Measurements from ENCODE around the gene NCKAP5. TPM values are rescaled to one million over a fixed set of nuclear protein-coding genes. Genes with fewer than 3 reads are reported as not detected.

Gene NCKAP5
- total RNA-seq, 1 donor from 2014 or later = 27.9 TPM

DNA sequence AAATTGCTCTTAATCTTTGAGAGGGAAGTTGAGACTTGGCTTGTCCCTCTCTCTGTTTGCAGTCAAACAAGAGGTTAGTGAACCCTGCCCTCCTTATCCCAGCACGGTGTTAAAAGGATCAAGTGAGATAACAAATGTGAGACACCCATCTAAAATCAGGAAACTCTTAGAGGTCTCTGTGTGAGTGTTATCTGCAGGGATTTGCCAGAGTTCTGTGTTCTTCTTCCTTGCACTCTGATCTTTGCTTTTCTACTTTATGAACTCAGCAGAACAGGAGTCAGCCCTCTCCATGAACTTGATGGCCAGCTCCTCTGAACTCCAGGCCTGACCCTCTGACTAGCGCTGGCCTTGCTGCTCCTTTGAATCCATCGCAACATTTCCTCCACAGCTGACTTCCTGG lies 123.8 kb downstream of the NCKAP5 start:
- Mint-ChIP-seq H3K4me3 (no peak overlapping the region), H3K36me3 (ENCODE audit: low read depth) (peaks cover 7% of the 10 kb centered on the region)

DNA sequence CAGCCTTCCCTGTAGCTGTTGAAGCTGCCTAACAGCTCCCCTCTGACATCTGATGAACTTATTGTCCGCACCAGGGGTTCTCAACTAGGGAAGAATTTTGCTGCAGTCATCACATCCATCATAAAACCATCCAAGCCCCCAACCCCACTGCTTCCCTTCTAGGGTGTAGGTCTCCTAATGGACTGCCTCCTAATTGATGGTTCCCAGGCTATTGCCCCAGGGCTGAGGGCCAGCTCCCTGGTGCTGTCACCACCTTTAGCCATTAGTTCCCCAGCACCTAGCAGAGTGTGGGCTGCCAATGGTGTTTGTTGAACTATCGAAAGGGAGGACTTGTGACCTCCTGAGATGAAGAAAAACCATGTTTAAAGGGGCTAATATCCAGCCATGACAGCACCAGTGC lies 125.9 kb downstream of the NCKAP5 start:
- Mint-ChIP-seq H3K9me3 (no peaks in the 10 kb centered on the region), H3K4me3 (no peak overlapping the region), H3K27me3 (ENCODE audit: low read depth) (no peaks in the 10 kb centered on the region), H3K27ac (ENCODE audit: unreplicated experiment) (no peak overlapping the region), H3K4me1 (peaks cover 24% of the 10 kb centered on the region), H3K36me3 (ENCODE audit: low read depth) (peaks cover 5% of the 10 kb centered on the region)
- TF ChIP-seq, protein P1, sequence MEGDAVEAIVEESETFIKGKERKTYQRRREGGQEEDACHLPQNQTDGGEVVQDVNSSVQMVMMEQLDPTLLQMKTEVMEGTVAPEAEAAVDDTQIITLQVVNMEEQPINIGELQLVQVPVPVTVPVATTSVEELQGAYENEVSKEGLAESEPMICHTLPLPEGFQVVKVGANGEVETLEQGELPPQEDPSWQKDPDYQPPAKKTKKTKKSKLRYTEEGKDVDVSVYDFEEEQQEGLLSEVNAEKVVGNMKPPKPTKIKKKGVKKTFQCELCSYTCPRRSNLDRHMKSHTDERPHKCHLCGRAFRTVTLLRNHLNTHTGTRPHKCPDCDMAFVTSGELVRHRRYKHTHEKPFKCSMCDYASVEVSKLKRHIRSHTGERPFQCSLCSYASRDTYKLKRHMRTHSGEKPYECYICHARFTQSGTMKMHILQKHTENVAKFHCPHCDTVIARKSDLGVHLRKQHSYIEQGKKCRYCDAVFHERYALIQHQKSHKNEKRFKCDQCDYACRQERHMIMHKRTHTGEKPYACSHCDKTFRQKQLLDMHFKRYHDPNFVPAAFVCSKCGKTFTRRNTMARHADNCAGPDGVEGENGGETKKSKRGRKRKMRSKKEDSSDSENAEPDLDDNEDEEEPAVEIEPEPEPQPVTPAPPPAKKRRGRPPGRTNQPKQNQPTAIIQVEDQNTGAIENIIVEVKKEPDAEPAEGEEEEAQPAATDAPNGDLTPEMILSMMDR (conservative IDR thresholded peaks at IDR 0.05) = no peak
- DNase-seq (ENCODE audit: low read depth, low spot score) = no peak

More for the DNA sequence above, 123.8 kb downstream of the NCKAP5 start:
- H3K9me3 Mint-ChIP-seq = no peaks in the 10 kb centered on the region
- no peak for DNase-seq (ENCODE audit: low read depth, low spot score)
- peaks cover 16% of the 10 kb centered on the region for H3K4me1 Mint-ChIP-seq
- no peak overlapping the region for H3K27ac Mint-ChIP-seq (ENCODE audit: unreplicated experiment)
- H3K27me3 Mint-ChIP-seq (ENCODE audit: low read depth) = no peaks in the 10 kb centered on the region
- TF ChIP-seq, protein P1 (conservative IDR thresholded peaks at IDR 0.05) = no peak

DNA sequence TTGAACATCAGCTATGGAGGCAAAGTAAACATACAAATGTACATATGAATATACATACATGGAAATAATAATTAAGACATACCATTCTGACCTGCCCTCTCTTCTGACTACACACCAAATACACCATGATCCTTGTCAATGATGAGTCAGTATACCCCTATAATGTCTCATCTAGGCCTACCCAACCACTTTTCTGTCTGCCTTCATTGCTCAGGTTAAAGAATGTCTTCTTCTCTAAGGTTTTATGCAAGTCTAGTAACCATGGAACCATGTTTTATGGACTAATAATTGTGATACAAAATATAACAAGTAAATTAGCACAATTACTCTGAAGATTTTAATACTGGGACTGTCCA lies 128.7 kb downstream of the NCKAP5 start:
- peaks cover 2% of the 10 kb centered on the region for H3K9me3 Mint-ChIP-seq
- H3K36me3 Mint-ChIP-seq (ENCODE audit: low read depth) = peaks cover 11% of the 10 kb centered on the region
- no peaks in the 10 kb centered on the region for H3K27me3 Mint-ChIP-seq (ENCODE audit: low read depth)
- TF ChIP-seq, protein P1 (conservative IDR thresholded peaks at IDR 0.05) = no peak
- H3K4me3 Mint-ChIP-seq = no peak overlapping the region
- peaks cover 20% of the 10 kb centered on the region for H3K4me1 Mint-ChIP-seq
- no peak for DNase-seq (ENCODE audit: low read depth, low spot score)
- no peak overlapping the region for H3K27ac Mint-ChIP-seq (ENCODE audit: unreplicated experiment)

DNA sequence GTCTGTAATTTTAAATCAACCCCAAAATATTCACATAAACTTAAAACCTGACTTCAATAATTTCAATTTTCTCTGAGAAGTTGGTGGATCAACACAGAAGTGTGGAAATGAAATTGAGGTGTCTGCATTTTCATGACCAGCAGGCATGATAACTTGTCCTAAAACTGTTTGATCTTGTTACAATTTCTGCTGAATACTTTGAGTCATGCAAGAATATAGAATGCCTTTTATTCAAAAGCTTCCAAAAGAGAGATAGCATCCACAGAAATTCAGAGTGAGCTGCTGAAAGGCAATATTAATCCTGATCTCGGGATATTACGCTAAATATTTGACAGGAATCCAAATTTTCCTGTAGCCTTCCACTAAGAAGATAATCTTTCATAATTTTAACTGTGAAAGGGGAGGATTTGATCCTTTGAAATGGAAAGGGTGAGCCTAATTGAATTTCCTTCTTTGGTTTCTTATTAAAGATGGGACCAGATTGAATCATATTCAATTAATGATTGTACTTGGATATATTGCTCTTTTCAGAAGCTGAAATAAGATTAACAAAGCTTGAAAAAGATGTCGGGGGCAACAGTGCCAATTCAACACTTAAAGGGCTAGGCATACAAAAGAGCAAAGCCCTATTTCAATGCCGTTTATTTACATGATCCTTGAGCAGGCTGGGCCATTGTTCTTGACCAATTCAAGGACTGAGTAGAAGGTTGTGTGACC lies 129.3 kb downstream of the NCKAP5 start:
- DNase-seq (ENCODE audit: low read depth, low spot score) = no peak
- H3K36me3 Mint-ChIP-seq (ENCODE audit: low read depth) = peaks cover 11% of the 10 kb centered on the region
- no peaks in the 10 kb centered on the region for H3K27me3 Mint-ChIP-seq (ENCODE audit: low read depth)
- no peak overlapping the region for H3K4me3 Mint-ChIP-seq
- H3K27ac Mint-ChIP-seq (ENCODE audit: unreplicated experiment) = no peak overlapping the region
- peaks cover 2% of the 10 kb centered on the region for H3K9me3 Mint-ChIP-seq
- H3K4me1 Mint-ChIP-seq = peaks cover 18% of the 10 kb centered on the region
- TF ChIP-seq, protein P1 (conservative IDR thresholded peaks at IDR 0.05) = no peak

DNA sequence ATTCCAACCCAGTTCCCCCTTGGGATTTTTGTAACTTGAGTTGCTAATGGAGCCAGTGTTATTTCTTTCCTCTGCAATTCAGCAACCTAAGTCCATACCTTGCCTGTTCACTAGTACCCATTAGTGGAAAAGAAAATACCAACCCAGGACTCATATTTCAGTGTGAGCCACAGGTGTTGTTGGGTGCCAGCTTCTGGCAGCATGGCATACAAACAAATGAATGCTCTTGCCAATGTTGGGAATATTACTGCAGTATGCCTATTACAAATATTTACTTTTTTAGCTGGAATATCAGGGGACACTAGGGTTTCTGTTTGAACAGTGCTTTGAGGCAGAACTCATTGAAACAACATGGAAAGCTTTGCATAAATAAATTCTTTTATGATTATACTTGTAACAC lies 130.2 kb downstream of the NCKAP5 start:
- Mint-ChIP-seq H3K27me3 (ENCODE audit: low read depth) (no peaks in the 10 kb centered on the region), H3K4me3 (no peak overlapping the region), H3K4me1 (peaks cover 23% of the 10 kb centered on the region), H3K27ac (ENCODE audit: unreplicated experiment) (no peak overlapping the region), H3K9me3 (peaks cover 2% of the 10 kb centered on the region), H3K36me3 (ENCODE audit: low read depth) (peaks cover 11% of the 10 kb centered on the region)
- TF ChIP-seq, protein P1 (conservative IDR thresholded peaks at IDR 0.05) = no peak
- no peak for DNase-seq (ENCODE audit: low read depth, low spot score)

Data from neural crest cell (in vitro differentiated cells).